OCI-LY7 (cell line): ENCODE measurements around the gene SHISA5. TPM values are rescaled to one million over a fixed set of nuclear protein-coding genes. Genes with fewer than 3 reads are reported as not detected.
A peak's percentile ranks its signal among the peaks of the same experiment; 100 is the strongest.

Source experiments
- Bru-seq: library from RNA; stranded (reverse); fragments of 400-500 nt; gene quantifications from one replicate; lab custom pipeline; 2021; lab: Mats Ljungman, UMichigan
- BruChase-seq, 2 experiments: library from RNA; stranded (reverse); fragments of 400-500 nt; gene quantifications; one replicate each; lab custom pipeline; 2021; lab: Mats Ljungman, UMichigan
- BruUV-seq: library from RNA; stranded (reverse); fragments of 400-500 nt; replicated peaks from 2 replicates; lab custom pipeline; 2021; lab: Mats Ljungman, UMichigan
- CTCF ChIA-PET: fragments of 300-600 bp; sonication (Branson Sonifier 250); formaldehyde crosslinking; loops from one replicate; lab custom pipeline; 2022; ENCODE audit warnings: antibody characterized with exemption; ENCODE audit not compliant: unreplicated experiment; lab: Charles Lee
- POLR2A ChIA-PET: fragments of 300-600 bp; sonication (Branson Sonifier 250); formaldehyde crosslinking; loops from one replicate; lab custom pipeline; 2022; ENCODE audit warnings: antibody characterized with exemption; lab: Charles Lee
- DNase-seq: peaks from one replicate; pipeline ENCODE4 v3.0.0-alpha.2; 2015; ENCODE audit warnings: low spot score
- H2AFZ ChIP-seq: fragments of 200-600 bp; sonication (generic), shearing (Covaris generic); 2 replicates; pipeline ENCODE4 v1.6.1; 2014; ENCODE audit warnings: mild to moderate bottlenecking, antibody characterized with exemption, low read length, moderate library complexity
- H3K27ac ChIP-seq: fragments of 200-600 bp; sonication (generic); 2 replicates; pipeline ENCODE4 v1.5.1; 2014; ENCODE audit warnings: mixed run types, low read depth, mild to moderate bottlenecking, moderate library complexity, low read length, inconsistent platforms; ENCODE audit not compliant: poor library complexity, severe bottlenecking
- H3K36me3 ChIP-seq: fragments of 200-600 bp; sonication (generic); 2 replicates; pipeline ENCODE4 v1.6.1; 2014; ENCODE audit warnings: mild to moderate bottlenecking, antibody characterized with exemption, low read length, moderate library complexity, mixed read lengths; ENCODE audit not compliant: insufficient read depth
- H3K4me1 ChIP-seq: fragments of 200-600 bp; sonication (generic); 2 replicates; pipeline ENCODE4 v1.5.1; 2014; ENCODE audit warnings: mild to moderate bottlenecking, low read length; ENCODE audit not compliant: insufficient read depth, poor library complexity, severe bottlenecking
- H3K4me2 ChIP-seq: fragments of 200-600 bp; sonication (generic); 2 replicates; pipeline ENCODE4 v1.6.1; 2014; ENCODE audit warnings: mild to moderate bottlenecking, low read length
- H3K4me3 ChIP-seq: fragments of 200-600 bp; sonication (generic); 2 replicates; pipeline ENCODE4 v1.5.1; 2014; ENCODE audit warnings: mild to moderate bottlenecking, low read depth, low read length; ENCODE audit not compliant: poor library complexity, severe bottlenecking
- H3K79me2 ChIP-seq: fragments of 200-600 bp; sonication (generic); 2 replicates; pipeline ENCODE4 v1.6.1; 2016; ENCODE audit warnings: low read depth, mild to moderate bottlenecking, low read length, moderate library complexity, mixed read lengths; ENCODE audit not compliant: insufficient read depth
- H3K9me2 ChIP-seq: fragments of 200-600 bp; sonication (generic); 2 replicates; pipeline ENCODE4 v1.6.1; 2016; ENCODE audit warnings: mild to moderate bottlenecking, low read length, mixed read lengths; ENCODE audit not compliant: insufficient read depth
- H3K9me3 ChIP-seq: fragments of 200-600 bp; sonication (generic); 2 replicates; pipeline ENCODE4 v1.6.1; 2014; ENCODE audit warnings: mild to moderate bottlenecking, mixed run types, low read length, mixed read lengths
- H4K20me1 ChIP-seq: fragments of 200-600 bp; sonication (generic); 2 replicates; pipeline ENCODE4 v1.6.1; 2014; ENCODE audit warnings: mild to moderate bottlenecking, antibody characterized with exemption, low read length, moderate library complexity, mixed read lengths; ENCODE audit not compliant: insufficient read depth
- EZH2phosphoT487 ChIP-seq: fragments of 200-600 bp; sonication (generic); IDR thresholded peaks from 2 replicates; pipeline ENCODE4 v1.6.1; 2018; ENCODE audit warnings: low read depth, borderline replicate concordance, mild to moderate bottlenecking, mixed run types, antibody characterized with exemption, low read length, moderate library complexity, mixed read lengths
- intact Hi-C: fragments of 100-400 bp; cut with micrococcal nuclease; formaldehyde crosslinking; loops from one replicate; pipeline ENCODE4 v1.10.0; 2022; ENCODE audit not compliant: unreplicated experiment
- long read RNA-seq: library from polyadenylated mRNA; stranded (forward); transcript quantifications from one replicate; pipeline ENCODE4 v2.0.0, GENCODE V29; 2022
- total RNA-seq, 2 experiments: library from RNA; depleted of rRNA in 1 of 2; stranded (reverse); fragments of >200 nt in 1 of 2; shearing (Covaris generic) in 1 of 2; gene quantifications; 2 replicates each; pipeline ENCODE4 v1.2.3, GENCODE V29; 2014 to 2022
- TF ChIP-seq, protein P1 (sequence below): fragments of 200-600 bp; sonication (generic); conservative IDR thresholded peaks from 2 replicates; pipeline ENCODE4 v1.5.1; 2014; ENCODE audit warnings: mild to moderate bottlenecking, antibody characterized with exemption, low read length, moderate library complexity, mixed read lengths

The SHISA5 gene, protein sequence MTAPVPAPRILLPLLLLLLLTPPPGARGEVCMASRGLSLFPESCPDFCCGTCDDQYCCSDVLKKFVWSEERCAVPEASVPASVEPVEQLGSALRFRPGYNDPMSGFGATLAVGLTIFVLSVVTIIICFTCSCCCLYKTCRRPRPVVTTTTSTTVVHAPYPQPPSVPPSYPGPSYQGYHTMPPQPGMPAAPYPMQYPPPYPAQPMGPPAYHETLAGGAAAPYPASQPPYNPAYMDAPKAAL
- total RNA-seq (2014; rRNA removed; shearing (Covaris generic)) (80.5 and 102 TPM in 2 replicates), total RNA-seq (2022) (97.1 and 97.3 TPM in 2 replicates), Bru-seq, nascent RNA (percentile 44 among the genes with signal in this experiment), BruChase-seq, experiment 1, labeled RNA remaining after a 6-hour chase (percentile 53 among the genes with signal in this experiment), BruChase-seq, experiment 2, labeled RNA remaining after a 2-hour chase (percentile 55 among the genes with signal in this experiment)
- long read RNA-seq, transcript SHISA5-216 (3 exons, 1,908 nt): minor isoform, 6 of 286 reads
- long read RNA-seq, transcript SHISA5-206 (4 exons, 1,839 nt): major isoform, 226 of 286 reads
- long read RNA-seq, partial matches to known transcripts: 19 of 286 reads
- long read RNA-seq, other reads (novel, unspliced or antisense): 30 of 286 reads

DNA sequence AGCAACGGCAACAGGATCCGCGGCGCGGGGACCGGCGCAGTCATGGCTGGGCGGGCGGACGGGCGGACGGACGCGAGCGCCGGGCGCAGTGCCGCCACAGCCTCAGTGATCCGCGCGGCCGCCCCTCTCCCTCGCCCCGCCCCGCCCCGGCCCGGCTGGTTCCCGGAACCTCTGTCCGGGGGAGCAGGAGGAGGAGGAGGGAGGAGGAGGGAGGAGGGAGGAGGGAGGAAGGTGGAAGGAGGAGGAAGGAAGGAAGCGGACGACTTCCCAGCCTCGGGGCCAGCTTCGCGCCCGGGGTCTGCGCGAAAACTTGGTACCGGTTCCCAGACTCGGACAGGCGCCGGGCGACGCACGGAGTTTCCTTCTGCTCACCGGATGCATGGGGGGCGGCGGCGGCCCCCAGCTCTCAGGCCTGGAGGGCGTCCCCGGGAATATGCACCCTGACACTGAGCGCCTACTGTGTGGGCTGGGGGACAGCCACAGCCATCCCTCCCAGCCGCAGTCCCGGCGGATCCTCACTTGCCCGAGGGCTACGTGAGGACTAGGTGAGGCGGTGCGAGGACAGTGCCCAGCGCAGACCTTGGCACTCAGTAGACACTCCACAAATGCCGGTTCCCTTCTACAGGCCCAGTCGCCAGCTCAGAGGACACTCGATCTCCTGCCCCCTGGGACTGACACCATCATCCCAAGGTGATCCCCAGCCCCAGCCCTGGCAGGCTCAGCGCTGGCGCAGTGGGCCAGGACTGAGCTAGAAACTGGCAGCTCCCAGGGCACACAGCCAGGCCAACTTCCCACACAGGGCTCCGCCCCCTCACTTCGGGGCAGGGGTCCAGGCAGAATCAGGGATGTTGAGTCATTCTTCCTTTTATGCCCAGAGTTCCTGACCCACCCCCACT, at the start of gene SHISA5:
Gene SHISA5 (minus strand): TSS at position 124 of the 896 bp plus-strand sequence. CDS start 80 bp downstream, at position 44.
- H3K9me2 ChIP-seq: no peaks in the 10 kb centered on the region
- POLR2A ChIA-PET: interaction anchor here (0.6 kb wide), 1 partner anchor 30 kb away, joined by 3 read pairs; no protein-coding TSS in a partner anchor
- TF ChIP-seq, protein P1, sequence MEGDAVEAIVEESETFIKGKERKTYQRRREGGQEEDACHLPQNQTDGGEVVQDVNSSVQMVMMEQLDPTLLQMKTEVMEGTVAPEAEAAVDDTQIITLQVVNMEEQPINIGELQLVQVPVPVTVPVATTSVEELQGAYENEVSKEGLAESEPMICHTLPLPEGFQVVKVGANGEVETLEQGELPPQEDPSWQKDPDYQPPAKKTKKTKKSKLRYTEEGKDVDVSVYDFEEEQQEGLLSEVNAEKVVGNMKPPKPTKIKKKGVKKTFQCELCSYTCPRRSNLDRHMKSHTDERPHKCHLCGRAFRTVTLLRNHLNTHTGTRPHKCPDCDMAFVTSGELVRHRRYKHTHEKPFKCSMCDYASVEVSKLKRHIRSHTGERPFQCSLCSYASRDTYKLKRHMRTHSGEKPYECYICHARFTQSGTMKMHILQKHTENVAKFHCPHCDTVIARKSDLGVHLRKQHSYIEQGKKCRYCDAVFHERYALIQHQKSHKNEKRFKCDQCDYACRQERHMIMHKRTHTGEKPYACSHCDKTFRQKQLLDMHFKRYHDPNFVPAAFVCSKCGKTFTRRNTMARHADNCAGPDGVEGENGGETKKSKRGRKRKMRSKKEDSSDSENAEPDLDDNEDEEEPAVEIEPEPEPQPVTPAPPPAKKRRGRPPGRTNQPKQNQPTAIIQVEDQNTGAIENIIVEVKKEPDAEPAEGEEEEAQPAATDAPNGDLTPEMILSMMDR: no peak
- no peak for TF ChIP-seq EZH2phosphoT487
- no peak within 1 kb of the TSS; the same call in 1 of the 2 replicates for H2AFZ ChIP-seq
- intact Hi-C loops: no loop called here
- H3K27ac ChIP-seq: no peak within 1 kb of the TSS
- no peaks in the 10 kb centered on the region for H3K4me1 ChIP-seq
- H3K4me3 ChIP-seq: peak within 1 kb of the TSS; percentile 31
- no TSS peak for BruUV-seq
- H4K20me1 ChIP-seq: no peaks in the 10 kb centered on the region
- DNase-seq: no peak
- H3K79me2 ChIP-seq: no peaks in the 10 kb centered on the region
- H3K4me2 ChIP-seq: peak within 1 kb of the TSS; percentile 50; the same call in 1 of the 2 replicates
- CTCF ChIA-PET: interaction anchor here (1.1 kb wide), 1 partner anchor 68 kb away, joined by 3 read pairs; no protein-coding TSS in a partner anchor
- no peaks in the 10 kb centered on the region for H3K36me3 ChIP-seq
- H3K9me3 ChIP-seq: no peaks in the 10 kb centered on the region

GRCh38 chr3:48553361-48553760, 49.4 kb upstream of the SHISA5 start:
- Histone ChIP-seq H3K9me2 (no peaks in the 10 kb centered on the region), H3K79me2 (no peaks in the 10 kb centered on the region), H4K20me1 (no peaks in the 10 kb centered on the region), H3K4me1 (peaks cover 27% of the 10 kb centered on the region), H3K36me3 (no peaks in the 10 kb centered on the region), H3K4me2 (no peak overlapping the region), H2AFZ (no peak overlapping the region), H3K9me3 (no peaks in the 10 kb centered on the region), H3K4me3 (no peak overlapping the region), H3K27ac (no peak overlapping the region)
- intact Hi-C loops: no loop called here
- ChIA-PET POLR2A (no interaction called here), CTCF (interaction anchor here (1.0 kb wide), 1 partner anchor 87 kb away, joined by 3 read pairs; a partner anchor contains a TSS)
- no peak for TF ChIP-seq EZH2phosphoT487
- TF ChIP-seq, protein P1: no peak
- no TSS peak for BruUV-seq
- DNase-seq: no peak
